Measurements from ENCODE around the gene FPR1.
A peak's percentile ranks its signal among the peaks of the same experiment; 100 is the strongest.

Gene FPR1

DNA sequence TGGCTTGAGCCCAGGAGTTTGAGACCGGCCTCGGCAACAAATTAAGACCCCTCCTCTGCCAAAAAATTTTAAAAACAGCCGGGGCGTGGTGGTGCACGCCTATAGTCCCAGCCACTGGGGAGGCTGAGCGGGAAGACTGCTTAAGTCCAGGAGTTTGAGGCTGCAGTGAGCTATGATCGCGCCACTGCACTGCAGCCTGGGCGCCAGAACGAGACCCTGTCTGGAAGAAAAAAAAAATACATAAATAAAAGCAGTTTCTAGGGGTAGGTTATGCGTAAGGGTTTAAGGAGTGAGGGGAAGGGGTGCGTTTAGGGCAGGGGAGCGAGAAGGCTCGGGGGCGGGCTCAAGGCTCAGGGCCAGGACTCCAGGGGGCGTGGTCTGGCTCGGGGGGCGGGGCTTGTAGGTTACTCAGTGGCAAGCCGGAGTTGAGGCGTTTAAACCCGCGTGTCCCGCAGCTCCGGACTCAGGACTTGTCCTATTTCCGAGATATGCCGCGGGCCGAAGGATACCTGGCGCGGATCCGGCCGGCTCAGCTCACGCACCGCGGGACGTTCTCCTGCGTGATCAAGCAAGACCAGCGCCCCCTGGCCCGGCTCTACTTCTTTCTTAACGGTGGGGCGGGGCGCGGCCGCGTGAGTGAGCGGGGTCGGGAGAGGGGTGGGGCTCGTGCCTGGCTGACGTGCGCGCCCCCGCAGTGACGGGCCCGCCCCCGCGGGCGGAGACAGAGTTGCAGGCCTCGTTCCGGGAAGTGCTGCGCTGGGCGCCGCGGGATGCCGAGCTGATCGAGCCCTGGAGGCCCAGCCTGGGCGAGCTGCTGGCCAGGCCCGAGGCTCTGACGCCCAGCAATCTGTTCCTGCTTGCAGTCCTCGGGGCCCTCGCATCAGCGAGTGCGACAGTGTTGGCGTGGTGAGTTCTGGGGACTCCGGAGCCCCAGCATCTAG lies 47.8 kb downstream of the FPR1 start:
- DNase-seq (ENCODE audit: low read depth) = peak; percentile 66
- TF ChIP-seq, protein P1, sequence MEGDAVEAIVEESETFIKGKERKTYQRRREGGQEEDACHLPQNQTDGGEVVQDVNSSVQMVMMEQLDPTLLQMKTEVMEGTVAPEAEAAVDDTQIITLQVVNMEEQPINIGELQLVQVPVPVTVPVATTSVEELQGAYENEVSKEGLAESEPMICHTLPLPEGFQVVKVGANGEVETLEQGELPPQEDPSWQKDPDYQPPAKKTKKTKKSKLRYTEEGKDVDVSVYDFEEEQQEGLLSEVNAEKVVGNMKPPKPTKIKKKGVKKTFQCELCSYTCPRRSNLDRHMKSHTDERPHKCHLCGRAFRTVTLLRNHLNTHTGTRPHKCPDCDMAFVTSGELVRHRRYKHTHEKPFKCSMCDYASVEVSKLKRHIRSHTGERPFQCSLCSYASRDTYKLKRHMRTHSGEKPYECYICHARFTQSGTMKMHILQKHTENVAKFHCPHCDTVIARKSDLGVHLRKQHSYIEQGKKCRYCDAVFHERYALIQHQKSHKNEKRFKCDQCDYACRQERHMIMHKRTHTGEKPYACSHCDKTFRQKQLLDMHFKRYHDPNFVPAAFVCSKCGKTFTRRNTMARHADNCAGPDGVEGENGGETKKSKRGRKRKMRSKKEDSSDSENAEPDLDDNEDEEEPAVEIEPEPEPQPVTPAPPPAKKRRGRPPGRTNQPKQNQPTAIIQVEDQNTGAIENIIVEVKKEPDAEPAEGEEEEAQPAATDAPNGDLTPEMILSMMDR (IDR thresholded peaks at IDR 0.05; ENCODE audit: control insufficient read depth, insufficient read depth, low read depth, low read length, missing control alignments) = peak; percentile 46
- peak overlapping the region; percentile 76 for H3K4me3 ChIP-seq (ENCODE audit: control insufficient read depth, low read depth, low read length)

DNA sequence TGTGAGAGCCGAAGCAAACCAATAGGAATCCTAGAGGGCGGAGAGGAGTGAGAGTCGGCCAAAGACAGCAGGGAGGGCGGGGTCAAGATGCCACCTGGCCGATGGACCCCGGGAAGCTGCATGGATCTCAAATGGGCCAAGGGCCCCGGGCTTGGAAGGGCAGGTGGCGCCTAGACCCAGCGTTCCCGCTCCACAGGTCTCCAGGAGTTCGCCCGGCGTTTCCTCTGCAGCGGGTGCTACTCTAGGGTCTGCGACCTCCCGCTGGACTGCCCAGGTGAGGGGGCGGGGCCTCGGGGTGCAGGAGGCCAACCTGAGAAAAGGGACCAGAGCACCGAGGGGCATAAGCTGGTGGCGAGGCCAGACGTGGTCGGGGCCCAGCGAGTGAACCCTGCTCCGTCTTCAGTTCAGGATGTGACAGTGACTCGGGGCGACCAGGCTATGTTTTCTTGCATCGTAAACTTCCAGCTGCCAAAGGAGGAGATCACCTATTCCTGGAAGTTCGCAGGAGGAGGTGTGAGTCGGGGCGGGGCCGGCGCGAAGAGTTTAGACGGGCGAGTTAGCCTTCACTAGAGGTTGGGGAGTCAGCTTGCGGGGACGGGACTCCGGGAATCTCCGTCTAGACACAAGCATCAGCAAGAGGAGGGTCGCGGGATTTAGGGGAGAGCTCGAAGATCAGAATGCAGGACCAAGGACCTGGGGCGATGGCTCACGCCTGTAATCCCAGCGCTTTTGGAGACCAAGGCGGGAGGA lies 48.7 kb downstream of the FPR1 start:
- no peak for DNase-seq (ENCODE audit: low read depth)
- TF ChIP-seq, protein P1 (IDR thresholded peaks at IDR 0.05; ENCODE audit: control insufficient read depth, insufficient read depth, low read depth, low read length, missing control alignments) = no peak
- no peak overlapping the region for H3K4me3 ChIP-seq (ENCODE audit: control insufficient read depth, low read depth, low read length)

GRCh38 chr19:51702103-51702824 lies 49.4 kb downstream of the FPR1 start:
- DNase-seq (ENCODE audit: low read depth) = no peak
- H3K4me3 ChIP-seq (ENCODE audit: control insufficient read depth, low read depth, low read length) = no peak overlapping the region
- TF ChIP-seq, protein P1 (IDR thresholded peaks at IDR 0.05; ENCODE audit: control insufficient read depth, insufficient read depth, low read depth, low read length, missing control alignments) = no peak

DNA sequence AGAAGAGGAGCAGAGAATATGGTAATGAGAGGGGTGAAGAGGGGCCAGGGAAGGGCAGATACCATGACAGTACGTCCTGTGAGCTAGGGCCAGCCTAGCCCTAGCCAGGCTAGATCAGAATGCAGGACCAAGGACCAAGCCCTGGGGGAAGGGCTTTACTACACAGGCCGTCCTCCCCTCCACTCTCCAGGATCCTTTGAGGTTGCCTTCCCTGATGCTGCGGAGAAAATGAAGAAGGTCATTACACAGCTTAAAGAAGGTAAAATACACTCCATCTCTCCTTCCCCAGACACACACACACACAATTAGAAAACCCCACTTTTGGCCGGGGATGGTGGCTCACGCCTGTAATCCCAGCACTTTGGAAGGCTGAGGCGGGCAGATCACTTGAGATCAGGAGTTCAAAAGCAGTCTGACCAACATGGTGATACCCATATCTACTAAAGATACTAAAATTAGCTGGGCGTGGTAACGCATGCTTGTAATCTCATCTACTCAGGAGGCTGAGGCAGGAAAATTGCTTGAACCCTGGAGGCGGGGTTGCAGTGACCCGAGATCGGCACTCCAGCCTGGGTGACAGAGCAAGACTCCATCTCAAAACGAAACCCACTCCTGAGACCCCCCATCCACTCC lies 50.1 kb downstream of the FPR1 start:
- H3K4me3 ChIP-seq (ENCODE audit: control insufficient read depth, low read depth, low read length) = no peak overlapping the region
- no peak for DNase-seq (ENCODE audit: low read depth)
- TF ChIP-seq, protein P1 (IDR thresholded peaks at IDR 0.05; ENCODE audit: control insufficient read depth, insufficient read depth, low read depth, low read length, missing control alignments) = no peak

DNA sequence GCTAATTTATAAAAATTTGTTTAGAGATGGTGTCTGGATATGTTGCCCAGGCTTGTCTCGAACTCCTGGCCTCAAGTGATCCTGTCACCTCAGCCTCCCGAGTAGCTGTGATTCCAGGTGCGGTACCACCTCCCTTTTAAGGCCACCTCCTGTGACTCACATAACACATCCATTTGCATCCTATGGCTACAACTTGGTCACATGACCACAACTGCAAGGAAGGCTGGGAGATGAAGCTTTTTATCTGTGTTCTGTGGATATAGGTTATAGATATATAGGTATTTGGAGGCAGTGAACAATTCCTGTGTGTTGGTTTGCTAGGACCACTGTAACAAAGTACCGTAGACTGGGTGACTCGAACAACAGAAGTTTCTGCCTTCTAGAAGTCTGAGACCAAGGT lies 52.5 kb downstream of the FPR1 start:
- TF ChIP-seq, protein P1 (IDR thresholded peaks at IDR 0.05; ENCODE audit: control insufficient read depth, insufficient read depth, low read depth, low read length, missing control alignments) = no peak
- H3K4me3 ChIP-seq (ENCODE audit: control insufficient read depth, low read depth, low read length) = no peak overlapping the region
- no peak for DNase-seq (ENCODE audit: low read depth)

GRCh38 chr19:51698296-51698695 lies 53.4 kb downstream of the FPR1 start:
- no peak overlapping the region for H3K4me3 ChIP-seq (ENCODE audit: control insufficient read depth, low read depth, low read length)
- TF ChIP-seq, protein P1 (IDR thresholded peaks at IDR 0.05; ENCODE audit: control insufficient read depth, insufficient read depth, low read depth, low read length, missing control alignments) = no peak
- DNase-seq (ENCODE audit: low read depth) = no peak

Data from AG09309 (cell line).